Measurements from ENCODE around the gene CLSTN2. TPM values are rescaled to one million over a fixed set of nuclear protein-coding genes. Genes with fewer than 3 reads are reported as not detected.

Gene CLSTN2
- total RNA-seq, 4 donors from 2014 or later: 13.4 to 21.3 (median 19.4) TPM

DNA sequence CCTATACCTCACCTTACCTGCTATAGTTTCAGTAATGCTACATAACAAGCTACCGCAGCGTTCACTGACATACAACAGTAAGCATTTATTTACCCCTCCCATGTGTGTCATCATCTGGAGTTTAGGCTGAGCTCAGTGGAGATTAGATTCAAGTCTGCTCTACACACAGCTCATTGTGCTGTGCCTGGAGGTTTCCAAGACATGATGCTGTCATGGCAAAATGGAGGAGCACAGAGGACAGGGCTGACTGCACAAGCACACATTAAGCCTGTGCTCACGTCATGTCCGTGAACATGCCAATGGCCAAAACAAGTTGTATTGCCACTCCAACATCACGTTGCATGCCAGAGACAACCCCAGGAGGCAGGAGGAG is 409.1 kb downstream of the CLSTN2 start:
- Histone ChIP-seq H3K4me1 (no peaks in the 10 kb centered on the region), H3K9me3 (peaks cover 0 to 7% (median 0%) of the 10 kb centered on the region in 4 donors), H3K4me3 (no peak overlapping the region), H3K27ac (no peak overlapping the region), H3K36me3 (no peaks in the 10 kb centered on the region), H3K27me3 (no peaks in the 10 kb centered on the region)
- TF ChIP-seq CTCF (IDR thresholded peaks at IDR 0.05) (no peak), POLR2A (IDR thresholded peaks at IDR 0.05) (no peak), EP300 (IDR thresholded peaks at IDR 0.05) (no peak)
- 80 to 95% methylated on average over 5 of the region's 5 CpGs for WGBS, 2 donors
- DNase-seq (ENCODE audit: low spot score in 2 of 2): no peak

- Histone ChIP-seq H3K4me1 (no peaks in the 10 kb centered on the region), H3K27me3 (no peaks in the 10 kb centered on the region), H3K27ac (no peak overlapping the region), H3K9me3 (peaks cover 0 to 7% (median 0%) of the 10 kb centered on the region in 4 donors), H3K36me3 (no peaks in the 10 kb centered on the region), H3K4me3 (no peak overlapping the region)
- 91 to 94% methylated on average over 5 of the region's 5 CpGs for WGBS, 2 donors
- no peak for DNase-seq (ENCODE audit: low spot score in 2 of 2)
- no peak for TF ChIP-seq CTCF (IDR thresholded peaks at IDR 0.05)
- TF ChIP-seq POLR2A (IDR thresholded peaks at IDR 0.05): no peak
- TF ChIP-seq EP300 (IDR thresholded peaks at IDR 0.05): no peak
These were observed 409.7 kb downstream of the CLSTN2 start for GRCh38 chr3:140344601-140345205.

- no peak overlapping the region for H3K27ac ChIP-seq
- TF ChIP-seq EP300 (IDR thresholded peaks at IDR 0.05) (no peak), POLR2A (IDR thresholded peaks at IDR 0.05) (no peak), CTCF (IDR thresholded peaks at IDR 0.05) (no peak)
- H3K4me3 ChIP-seq: no peak overlapping the region
- H3K27me3 ChIP-seq: no peaks in the 10 kb centered on the region
- H3K9me3 ChIP-seq: peaks cover 0 to 7% (median 0%) of the 10 kb centered on the region in 4 donors
- no peak for DNase-seq (ENCODE audit: low spot score in 2 of 2)
- H3K36me3 ChIP-seq: no peaks in the 10 kb centered on the region
- no peaks in the 10 kb centered on the region for H3K4me1 ChIP-seq
These were observed 412.2 kb downstream of the CLSTN2 start for GRCh38 chr3:140347151-140347550.

- no peak overlapping the region for H3K27ac ChIP-seq
- DNase-seq (ENCODE audit: low spot score in 2 of 2): no peak
- H3K27me3 ChIP-seq: no peaks in the 10 kb centered on the region
- TF ChIP-seq EP300 (IDR thresholded peaks at IDR 0.05): no peak
- no peak overlapping the region for H3K4me3 ChIP-seq
- no peaks in the 10 kb centered on the region for H3K9me3 ChIP-seq
- 89 to 93% methylated on average over 4 of the region's 4 CpGs for WGBS, 2 donors
- H3K4me1 ChIP-seq: no peaks in the 10 kb centered on the region
- H3K36me3 ChIP-seq: no peaks in the 10 kb centered on the region
These were observed 415.0 kb downstream of the CLSTN2 start for GRCh38 chr3:140349938-140350337.

DNA sequence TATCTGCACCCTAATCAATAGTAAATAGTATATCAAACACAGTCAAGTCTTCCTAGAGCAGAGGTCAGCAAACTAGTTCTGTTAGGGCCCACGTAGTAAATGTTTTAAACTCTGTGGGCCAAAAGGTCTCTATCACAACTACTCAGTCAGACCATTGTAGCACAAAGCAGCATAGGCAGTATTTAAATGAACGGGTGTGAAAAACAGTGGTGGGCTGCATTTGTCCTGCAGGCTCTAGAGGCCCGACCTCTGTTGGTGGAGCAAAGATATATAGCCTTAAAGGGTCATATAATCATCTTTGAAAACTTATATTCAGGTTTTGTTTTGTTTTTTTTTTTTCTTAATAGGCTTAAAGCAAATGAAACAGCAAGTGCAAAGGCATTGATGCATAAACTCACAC is 416.5 kb downstream of the CLSTN2 start:
- no peaks in the 10 kb centered on the region for H3K9me3 ChIP-seq
- 58 to 59% methylated on average over 3 of the region's 3 CpGs for WGBS, 2 donors
- no peak overlapping the region for H3K27ac ChIP-seq
- no peaks in the 10 kb centered on the region for H3K4me1 ChIP-seq
- no peaks in the 10 kb centered on the region for H3K36me3 ChIP-seq
- TF ChIP-seq EP300 (IDR thresholded peaks at IDR 0.05) (no peak), POLR2A (IDR thresholded peaks at IDR 0.05) (no peak), CTCF (IDR thresholded peaks at IDR 0.05) (no peak)
- H3K27me3 ChIP-seq: no peaks in the 10 kb centered on the region
- H3K4me3 ChIP-seq: no peak overlapping the region
- DNase-seq (ENCODE audit: low spot score in 2 of 2): no peak

- H3K4me1 ChIP-seq: no peaks in the 10 kb centered on the region
- H3K27me3 ChIP-seq: no peaks in the 10 kb centered on the region
- H3K27ac ChIP-seq: no peak overlapping the region
- no peak overlapping the region for H3K4me3 ChIP-seq
- H3K9me3 ChIP-seq: no peaks in the 10 kb centered on the region
- no peaks in the 10 kb centered on the region for H3K36me3 ChIP-seq
- no peak for TF ChIP-seq CTCF (IDR thresholded peaks at IDR 0.05)
- WGBS, 2 donors: 86 to 88% methylated on average over 3 of the region's 3 CpGs
- no peak for DNase-seq (ENCODE audit: low spot score in 2 of 2)
These were observed 420.5 kb downstream of the CLSTN2 start for GRCh38 chr3:140355481-140355880.

Measured in tibial nerve (tissue), 4 donors.